HG03066 (cell line): ENCODE data around the gene SZT2.
"Not testable (repeated sequence)": the region's sequence is repeated elsewhere in the genome, so short reads cannot be mapped to it uniquely, and the experiment has no call there.

Experiments
- ATAC-seq: cut with Tn5 transposase; IDR thresholded peaks from one replicate; pipeline ENCODE4 v1.9.1; 2021; ENCODE audit warnings: low read depth; ENCODE audit not compliant: unreplicated experiment

SZT2 gene

DNA sequence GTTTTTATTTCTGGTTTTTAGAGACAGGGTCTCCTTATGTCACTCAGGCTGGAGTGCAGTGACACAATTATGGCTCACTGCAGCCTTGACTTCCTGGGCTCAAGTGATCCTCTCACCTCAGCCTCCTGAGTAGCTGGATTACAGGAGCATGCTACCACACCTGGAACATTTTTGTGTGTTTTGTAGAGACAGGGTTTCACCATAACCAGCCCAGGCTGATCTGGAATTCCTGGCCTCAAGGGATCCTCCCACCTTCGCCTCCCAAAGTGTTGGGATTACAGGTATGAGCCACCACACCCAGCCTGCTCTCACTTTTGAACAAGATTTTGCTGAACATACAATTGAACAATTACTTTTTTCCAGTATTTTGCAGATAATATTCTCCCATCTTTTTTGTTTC, 88.0 kb downstream of the SZT2 start:
- ATAC-seq: no peak

DNA sequence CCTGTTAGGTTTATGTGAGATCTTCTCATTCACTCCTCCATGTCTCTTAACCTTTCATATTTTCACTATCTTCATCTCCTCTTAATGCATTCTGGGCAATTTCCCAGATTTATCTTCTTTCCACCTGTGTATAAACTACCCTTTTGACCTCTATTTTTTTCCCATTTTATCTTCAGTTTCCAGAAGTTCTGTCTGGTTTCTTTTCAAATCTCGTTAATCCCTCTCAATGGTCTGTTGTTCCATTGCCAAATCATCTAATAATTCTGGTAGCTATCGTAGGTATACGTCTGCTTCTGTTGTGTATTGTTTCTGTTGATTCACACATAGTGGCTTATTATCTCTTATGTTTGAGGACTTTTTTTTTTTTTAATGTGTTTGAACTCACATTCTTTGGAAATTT, 89.7 kb downstream of the SZT2 start:
- no peak for ATAC-seq

- ATAC-seq: no peak
Observed at GRCh38 chr1:43481491-43481890, 91.8 kb downstream of the SZT2 start.

DNA sequence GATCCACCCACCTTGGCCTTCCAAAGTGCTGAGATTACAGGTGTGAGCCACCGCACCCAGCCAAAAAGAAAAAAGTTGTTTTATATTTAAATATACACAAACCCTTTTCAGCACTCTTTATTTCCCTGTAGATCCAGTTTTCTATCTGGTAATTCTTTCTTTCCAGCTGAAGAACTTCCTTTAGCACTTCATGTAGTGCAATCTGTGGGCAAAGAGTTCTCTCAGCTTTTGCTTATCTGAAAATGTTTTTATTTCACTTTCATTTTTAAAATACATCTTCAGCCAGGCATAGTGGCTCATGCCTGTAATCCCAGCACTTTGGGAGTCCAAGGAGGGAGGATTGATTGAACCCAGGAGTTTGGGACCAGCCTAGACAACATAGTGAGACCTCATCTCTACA, 92.5 kb downstream of the SZT2 start:
- no peak for ATAC-seq

DNA sequence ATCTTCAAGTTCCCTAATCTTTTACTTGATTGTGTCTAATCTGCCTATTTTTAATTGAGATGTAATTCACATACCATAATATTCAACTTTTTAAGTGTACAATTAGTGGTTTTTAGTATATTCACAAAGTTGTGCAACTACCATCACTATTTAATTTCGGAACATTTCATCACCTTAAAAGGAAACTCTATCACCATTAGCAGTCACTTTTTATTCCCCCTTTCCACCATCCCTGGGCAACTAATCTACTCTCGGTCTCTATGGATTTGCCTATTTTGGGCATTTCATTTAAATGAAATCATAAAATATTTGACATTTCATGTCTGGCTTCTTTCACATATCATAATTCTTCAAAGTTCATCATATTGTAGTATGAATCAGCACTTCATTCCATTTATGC, 94.7 kb downstream of the SZT2 start:
- no peak for ATAC-seq

- ATAC-seq: no peak
Observed at GRCh38 chr1:43488165-43488564, 98.5 kb downstream of the SZT2 start.

DNA sequence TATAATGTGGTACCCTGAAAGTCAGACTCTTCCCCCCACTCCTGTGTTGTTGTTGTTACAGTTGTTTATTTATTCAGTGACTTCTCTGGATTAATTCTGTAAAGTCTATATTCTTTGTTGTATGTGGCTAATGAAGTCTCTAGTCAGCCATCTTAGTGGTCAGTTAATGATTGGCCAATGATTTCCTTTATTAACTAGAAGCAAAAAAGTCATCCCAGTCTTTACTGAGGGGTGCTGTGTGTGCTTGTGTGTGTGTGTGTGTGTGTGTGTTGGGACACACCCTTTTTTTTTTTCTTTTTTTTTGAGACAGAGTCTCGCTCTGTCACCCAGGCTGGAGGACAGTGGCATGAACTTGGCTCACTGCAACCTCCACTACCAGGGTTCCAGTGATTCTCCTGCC, 101.4 kb downstream of the SZT2 start:
- ATAC-seq: no peak

DNA sequence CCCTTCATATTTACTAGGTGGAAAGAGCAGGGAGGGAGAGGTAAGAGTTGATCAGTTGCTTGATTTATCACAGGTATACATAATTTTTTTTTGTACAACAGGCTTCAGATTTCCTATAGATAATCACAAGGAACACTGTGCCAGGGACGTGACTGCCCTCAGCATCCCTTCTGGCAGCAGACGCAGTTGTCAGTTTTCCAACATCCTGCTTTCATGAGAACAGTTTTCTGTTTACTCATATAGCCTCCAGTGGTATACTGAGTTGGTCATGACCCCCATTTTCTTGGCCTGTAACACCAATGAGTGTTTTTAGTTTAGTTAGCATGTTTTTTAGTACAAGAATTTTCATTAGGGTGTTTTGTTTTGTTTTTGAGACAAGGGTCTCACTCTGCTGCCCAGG, 103.1 kb downstream of the SZT2 start:
- ATAC-seq: no peak

DNA sequence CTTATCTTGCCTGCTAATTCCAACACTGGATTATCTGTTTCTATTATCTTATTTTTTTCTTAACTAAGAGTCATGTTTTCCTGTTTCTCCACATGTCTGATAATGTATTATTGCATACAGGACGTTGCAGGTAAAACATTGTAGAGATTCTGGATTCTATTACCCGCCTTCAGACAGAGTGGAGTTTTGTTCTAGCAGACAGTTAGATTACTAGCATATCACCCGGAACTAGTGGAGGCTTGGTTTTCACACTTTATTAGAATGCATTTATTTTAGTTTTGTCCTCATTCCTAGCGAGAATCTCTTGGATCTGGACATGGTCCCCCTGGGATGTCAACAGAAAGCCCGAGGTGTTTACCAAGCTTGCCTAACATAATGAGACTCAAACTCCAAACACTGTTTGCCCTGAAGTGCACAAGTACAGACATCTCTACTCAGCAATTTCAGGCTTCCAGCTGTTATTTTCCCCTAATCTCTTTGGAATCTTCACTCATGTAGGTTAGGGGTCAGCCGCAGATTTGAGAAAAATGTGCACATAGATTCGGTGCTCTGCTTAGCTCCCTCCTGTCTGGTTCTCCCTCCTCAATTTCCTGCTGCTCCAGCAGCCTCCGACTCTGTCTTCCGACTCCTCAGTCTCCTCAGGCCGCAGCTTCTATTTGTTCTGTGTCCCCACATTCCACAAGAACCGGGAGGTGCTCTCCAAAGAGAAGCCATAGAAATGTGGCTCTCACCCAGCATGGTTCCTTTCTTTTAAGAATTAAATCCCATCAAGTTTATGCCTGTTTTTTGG, 104.2 kb downstream of the SZT2 start:
- no peak for ATAC-seq

DNA sequence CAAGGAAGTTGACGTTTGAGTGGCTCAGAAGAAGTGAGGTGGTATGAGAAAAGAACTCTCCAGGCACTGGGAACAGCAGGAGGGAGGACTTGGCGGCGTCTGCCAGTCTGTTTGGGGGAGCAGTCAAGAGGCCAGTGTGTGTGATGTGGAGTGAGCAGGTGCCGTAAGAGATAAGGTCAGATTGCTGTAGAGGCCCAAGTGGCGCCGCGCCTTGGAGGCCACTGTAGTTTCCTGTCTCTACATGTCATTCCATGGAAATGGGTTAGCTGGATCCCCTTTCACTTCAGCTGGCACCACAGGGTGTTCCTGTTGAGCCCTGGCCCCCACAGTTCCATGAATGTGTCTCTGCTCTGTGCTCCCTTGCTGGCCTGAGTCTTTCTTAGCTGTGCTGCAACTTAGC, 105.5 kb downstream of the SZT2 start:
- no peak for ATAC-seq

GRCh38 chr1:43499898-43500297, 110.2 kb downstream of the SZT2 start:
- no peak for ATAC-seq

- ATAC-seq: not testable (repeated sequence)
Observed at GRCh38 chr1:43501806-43502205, 112.1 kb downstream of the SZT2 start.

- ATAC-seq: no peak
Observed at GRCh38 chr1:43503534-43503933, 113.8 kb downstream of the SZT2 start.
